HepG2 (cell line): ENCODE measurements around the gene CLASP1. TPM values are rescaled to one million over a fixed set of nuclear protein-coding genes. Genes with fewer than 3 reads are reported as not detected.

Source experiments
- ATAC-seq: fragments of 200-7000 bp; cut with Tn5 transposase; 3 replicates; pipeline ENCODE4 v1.9.1; 2020; ENCODE audit warnings: mild to moderate bottlenecking, moderate library complexity
- BruUV-seq: library from RNA; stranded (reverse); fragments of 400-500 nt; replicated peaks from 2 replicates; lab custom pipeline; 2021; lab: Mats Ljungman, UMichigan
- CTCF ChIA-PET: fragments of 300-600 bp; formaldehyde crosslinking; extraction: SDS; loops from one replicate; lab custom pipeline; 2021; ENCODE audit warnings: low total read pairs, inconsistent platforms, low intra/inter-chr PET ratio; lab: Yijun Ruan, JAX
- POLR2A ChIA-PET: fragments of 350-600 bp; sonication (Branson Sonifier 250); formaldehyde crosslinking; loops from one replicate; lab custom pipeline; 2020; ENCODE audit warnings: antibody characterized with exemption, inconsistent platforms; lab: Yijun Ruan, JAX
- DNase-seq: peaks from one replicate; pipeline ENCODE4 v3.0.0-alpha.2; 2015; ENCODE audit warnings: low spot score
- FAIRE-seq: peaks from 3 replicates; lab custom pipeline; 2011; peaks lifted over from hg19 to GRCh38; lab: Jason Lieb, UNC
- H2AFZ ChIP-seq: one replicate; pipeline ENCODE4 v1.6.1; 2011; ENCODE audit warnings: low read length, inconsistent platforms
- H3K27ac ChIP-seq: fragments of 300-600 bp; 3 replicates; pipeline ENCODE4 v1.8.0; 2011; ENCODE audit warnings: mixed run types, mild to moderate bottlenecking, mixed read lengths, low read length, inconsistent platforms; ENCODE audit not compliant: insufficient read depth; ENCODE audit errors: extremely low read length
- H3K27me3 ChIP-seq, 2 experiments: fragments of 200-600 bp in 1 of 2; 2 replicates in 1 of 2; 3 replicates in 1 of 2; pipeline versions ENCODE4 v1.6.0 to v1.8.0; 2011; ENCODE audit warnings: low read length in 2 of 2, mild to moderate bottlenecking in 2 of 2, moderate library complexity in 2 of 2, inconsistent platforms in 1 of 2; ENCODE audit not compliant: insufficient read depth in 2 of 2, control insufficient read depth in 1 of 2
- H3K36me3 ChIP-seq, 2 experiments: fragments of 200-600 bp in 1 of 2; replicated peaks in 1 of 2; 2 replicates in 1 of 2; 3 replicates in 1 of 2; pipeline versions ENCODE4 v1.5.1 to v1.8.0; 2011; ENCODE audit warnings: low read length in 2 of 2, inconsistent platforms in 1 of 2; ENCODE audit not compliant: insufficient read depth in 2 of 2, control insufficient read depth in 1 of 2
- H3K4me1 ChIP-seq: 2 replicates; pipeline ENCODE4 v1.5.1; 2012; ENCODE audit warnings: low read length, inconsistent platforms; ENCODE audit not compliant: insufficient read depth
- H3K4me2 ChIP-seq: 2 replicates; pipeline ENCODE4 v1.6.0; 2011; ENCODE audit warnings: low read depth, low read length, inconsistent platforms
- H3K4me3 ChIP-seq, 3 experiments: fragments of 200-600 bp in 1 of 3; sonication (generic), shearing (Covaris generic) in 1 of 3; replicated peaks in 1 of 3; 2 replicates each; pipeline ENCODE4 v1.5.1; 2011 to 2016; ENCODE audit warnings: low read length in 3 of 3, inconsistent platforms in 2 of 3, low read depth in 2 of 3, mild to moderate bottlenecking in 2 of 3, control low read depth in 1 of 3, mixed read lengths in 1 of 3; ENCODE audit not compliant: insufficient read depth in 1 of 3
- H3K79me2 ChIP-seq: one replicate; pipeline ENCODE4 v1.6.1; 2011; ENCODE audit warnings: low read length, inconsistent platforms; ENCODE audit not compliant: insufficient read depth
- H3K9ac ChIP-seq: 2 replicates; pipeline ENCODE4 v1.6.0; 2011; ENCODE audit warnings: mild to moderate bottlenecking, low read depth, low read length, inconsistent platforms; ENCODE audit not compliant: insufficient read depth
- H3K9me3 ChIP-seq: 2 replicates; pipeline ENCODE4 v1.5.1; 2012; ENCODE audit warnings: mild to moderate bottlenecking, low read length
- H4K20me1 ChIP-seq: 2 replicates; pipeline ENCODE4 v1.6.0; 2011; ENCODE audit warnings: inconsistent platforms, mild to moderate bottlenecking, low read length, moderate library complexity; ENCODE audit not compliant: insufficient read depth
- KAT2B ChIP-seq: fragments of 150-350 bp; IDR thresholded peaks from 2 replicates; pipeline ENCODE4 v1.6.1; 2014; ENCODE audit warnings: low read depth, low read length, borderline replicate concordance
- MAX ChIP-seq: IDR thresholded peaks from 2 replicates; pipeline ENCODE4 v1.6.1; 2012; ENCODE audit warnings: inconsistent platforms
- PPARG ChIP-seq: conservative IDR thresholded peaks from 2 replicates; pipeline ENCODE4 v1.6.1; 2016; ENCODE audit warnings: missing biosample characterization, missing genetic modification reagents
- RAD51 ChIP-seq: fragments of 450-650 bp; IDR thresholded peaks from 2 replicates; pipeline ENCODE4 v1.6.1; 2016; ENCODE audit warnings: borderline replicate concordance
- THAP9 ChIP-seq: sonication (generic); formaldehyde crosslinking; IDR thresholded peaks from 2 replicates; pipeline ENCODE4; 2020; ENCODE audit warnings: missing genetic modification reagents, mild to moderate bottlenecking, borderline replicate concordance
- ZNF329 ChIP-seq: sonication (generic); formaldehyde crosslinking; IDR thresholded peaks from 2 replicates; pipeline ENCODE4 v1.9.0; 2021; ENCODE audit warnings: low read depth, mild to moderate bottlenecking, missing genetic modification reagents
- ZNF333 ChIP-seq: sonication (generic); formaldehyde crosslinking; IDR thresholded peaks from 2 replicates; pipeline ENCODE4 v1.4.0; 2020; ENCODE audit warnings: mild to moderate bottlenecking, missing genetic modification reagents, borderline replicate concordance
- ZNF775 ChIP-seq: sonication (generic); formaldehyde crosslinking; IDR thresholded peaks from 2 replicates; pipeline ENCODE4 v1.4.0; 2020; ENCODE audit warnings: missing genetic modification reagents, mild to moderate bottlenecking, moderate library complexity, borderline replicate concordance
- ZSCAN12 ChIP-seq: sonication (generic); formaldehyde crosslinking; IDR thresholded peaks from 2 replicates; pipeline ENCODE4 v1.9.0; 2021; ENCODE audit warnings: mild to moderate bottlenecking, missing genetic modification reagents
- ZXDC ChIP-seq: sonication (generic); formaldehyde crosslinking; IDR thresholded peaks from 2 replicates; pipeline ENCODE4 v1.5.0; 2020; ENCODE audit warnings: mild to moderate bottlenecking, missing genetic modification reagents
- WGBS: methylation state at CpG from one replicate; pipeline ENCODE4 v1.1.6; 2017; ENCODE audit warnings: low lambda C conversion rate; 5-methylcytosine and 5-hydroxymethylcytosine counted together
- in situ Hi-C: cut with HindIII; loops from 2 replicates; pipeline ENCODE4 v1.10.0; 2017; ENCODE audit warnings: low pct_unique_long_range_greater_than_20kb; ENCODE audit not compliant: extremely low pct_ligation_motif_present
- intact Hi-C: fragments of 100-400 bp; cut with micrococcal nuclease; formaldehyde crosslinking; loops from one replicate; pipeline ENCODE4 v1.10.0; 2022; ENCODE audit not compliant: unreplicated experiment
- polyA plus RNA-seq, 8 experiments: library from polyadenylated mRNA; depleted of rRNA in 3 of 8; stranded (reverse) in 7 of 8; unstranded in 1 of 8; fragments of >200 nt; fragmentation: Illumina TruSeq in 4 of 8; extraction: Trizol in 4 of 8; gene quantifications; 2 replicates each; pipeline versions ENCODE4 v1.2.1 to v1.2.3, GENCODE V29; 2011 to 2016; ENCODE audit warnings: low read depth in 4 of 8, missing spikeins in 1 of 8, mixed read lengths in 1 of 8; ENCODE audit not compliant: insufficient read depth in 1 of 8
- total RNA-seq, 5 experiments: library from RNA; depleted of rRNA; stranded (reverse); fragments of >200 nt; fragmentation: Illumina TruSeq; extraction: Trizol; gene quantifications; 2 replicates each; pipeline ENCODE4 v1.2.3, GENCODE V29; 2016; ENCODE audit warnings: low read depth in 1 of 5

Gene CLASP1
- total and polyA plus RNA-seq, 2 of the 13 experiments (the other 11 are each of a cell fraction or from before 2014, with no cell fraction given), result 11.7 to 47.9 TPM

GRCh38 chr2:121591199-121591598 lies 58.1 kb downstream of the CLASP1 start (continued):
- no peak for TF ChIP-seq ZXDC (CRISPR knock-in tag)
- TF ChIP-seq ZNF333 (CRISPR knock-in tag), result no peak
- TF ChIP-seq ZSCAN12, result no peak
- TF ChIP-seq ZNF775 (CRISPR knock-in tag), result no peak
- no peak for TF ChIP-seq ZNF329 (CRISPR knock-in tag)
- no peak for TF ChIP-seq THAP9 (CRISPR knock-in tag)
- no peak for TF ChIP-seq RAD51
- no peak for TF ChIP-seq PPARG

- ChIA-PET CTCF (no interaction called here), POLR2A (no interaction called here)
- peaks cover 6 to 20% of the 10 kb centered on the region in 2 experiments; a peak in 4 of 5 replicates for H3K36me3 ChIP-seq
- 0 out of 2 replicates have a peak, but pooled peaks cover 3% of the 10 kb centered on the region for H4K20me1 ChIP-seq
- intact Hi-C loops, result no loop called here
- H3K4me2 ChIP-seq, result no peak overlapping the region
- FAIRE-seq (no peak), DNase-seq (no peak), ATAC-seq (no peak)
- no peaks in the 10 kb centered on the region for H3K4me1 ChIP-seq
- H3K27me3 ChIP-seq, result no peaks in the 10 kb centered on the region
- TF ChIP-seq KAT2B, result no peak
- TF ChIP-seq MAX, result no peak
- in situ Hi-C loops, result no loop called here
- no peak overlapping the region for H3K9ac ChIP-seq
- no peak overlapping the region for H2AFZ ChIP-seq
- H3K9me3 ChIP-seq, result no peaks in the 10 kb centered on the region
- H3K4me3 ChIP-seq, result no peak overlapping the region
- peaks cover 26% of the 10 kb centered on the region for H3K79me2 ChIP-seq
- H3K27ac ChIP-seq, result no peak overlapping the region
- no TSS peak for BruUV-seq
- 87% methylated on average over 1 of the region's 1 CpG for WGBS
These were observed 60.9 kb downstream of the CLASP1 start for GRCh38 chr2:121588357-121588756.
